Lung (tissue), 12 donors: Measurements from ENCODE around the gene CELF2. TPM values are rescaled to one million over a fixed set of nuclear protein-coding genes. Genes with fewer than 3 reads are reported as not detected.

Source experiments
- ATAC-seq: fragments of 200-7000 bp; cut with Tn5 transposase; one replicate; pipeline ENCODE4 v1.9.1; 2020; ENCODE audit warnings: moderate number of reproducible peaks; ENCODE audit not compliant: insufficient read depth, low FRiP score
- DNase-seq, 3 donors: peaks; one replicate each; pipeline ENCODE4 v3.0.0-alpha.2; 2013 to 2017
- H3K27ac ChIP-seq, 2 donors: one replicate each; pipeline ENCODE4 v1.5.1; 2013; ENCODE audit warnings: mild to moderate bottlenecking in 2 of 2, moderate library complexity in 2 of 2, control low read depth in 1 of 2, inconsistent platforms in 1 of 2, low read depth in 1 of 2, low read length in 1 of 2
- H3K27me3 ChIP-seq, 3 donors: one replicate each; pipeline ENCODE4 v1.5.1; 2013; ENCODE audit warnings: low read length in 2 of 3; ENCODE audit not compliant: control insufficient read depth in 3 of 3, insufficient read depth in 3 of 3
- H3K36me3 ChIP-seq, 4 donors: one replicate each; pipeline ENCODE4 v1.5.1; 2013; ENCODE audit warnings: low read length in 4 of 4, mild to moderate bottlenecking in 1 of 4, moderate library complexity in 1 of 4; ENCODE audit not compliant: control insufficient read depth in 4 of 4, insufficient read depth in 4 of 4
- H3K4me1 ChIP-seq, 5 donors: one replicate each; pipeline ENCODE4 v1.5.1; 2013; ENCODE audit warnings: low read length in 5 of 5, mild to moderate bottlenecking in 2 of 5, moderate library complexity in 1 of 5; ENCODE audit not compliant: control insufficient read depth in 5 of 5, insufficient read depth in 5 of 5
- H3K4me3 ChIP-seq: one replicate; pipeline ENCODE4 v1.5.1; 2013; ENCODE audit warnings: mild to moderate bottlenecking, control low read depth, moderate library complexity
- H3K9ac ChIP-seq, 2 donors: one replicate each; pipeline ENCODE4 v1.5.1; 2013; ENCODE audit warnings: low read length in 2 of 2, control low read depth in 1 of 2; ENCODE audit not compliant: insufficient read depth in 1 of 2
- H3K9me3 ChIP-seq, 4 donors: one replicate each; pipeline ENCODE4 v1.5.1; 2013; ENCODE audit warnings: low read length in 3 of 4, mild to moderate bottlenecking in 1 of 4, moderate library complexity in 1 of 4; ENCODE audit not compliant: control insufficient read depth in 4 of 4, insufficient read depth in 3 of 4
- CTCF ChIP-seq: IDR thresholded peaks from 2 replicates; pipeline ENCODE4 v1.5.1; 2012; ENCODE audit warnings: mild to moderate bottlenecking; ENCODE audit errors: control extremely low read depth, extremely low read depth
- WGBS, 2 donors: extraction: QIAGEN DNeasy Blood & Tissue Kit; methylation state at CpG; one replicate each; pipeline ENCODE4 v1.1.7; 2013; 5-methylcytosine and 5-hydroxymethylcytosine counted together
- polyA plus RNA-seq, 2 donors: library from polyadenylated mRNA; stranded (reverse); fragments of 200-250 nt; gene quantifications; one replicate each; pipeline ENCODE4 v1.2.1, GENCODE V29; 2013
- total RNA-seq, 2 donors: library from RNA; depleted of rRNA in 1 of 2; stranded (reverse); fragments of >200 nt in 1 of 2; gene quantifications; one replicate each; pipeline ENCODE4 v1.2.1, GENCODE V29; 2014 to 2021
- donor health status: control.
- donor health status: control.
- donor health status: Bipolar disorder and iron deficiency.
- donor health status: healthy.
- donor health status: DM: yes; HTN: yes; CAD: no.

The CELF2 gene
- total and polyA plus RNA-seq, 4 donors, result 13.6 to 115 (median 63.7) TPM

- ATAC-seq (peak; percentile 56), DNase-seq (peak in 2 of 3 donors; percentile 38 to 50)
- no peak for TF ChIP-seq CTCF
These were observed 317.5 kb downstream of the CELF2 start for GRCh38 chr10:11335167-11335652.

GRCh38 chr10:11335881-11336430, 318.3 kb downstream of the CELF2 start:
- no peak for TF ChIP-seq CTCF
- H3K27me3 ChIP-seq, result no peaks in the 10 kb centered on the region
- H3K27ac ChIP-seq, result no peak overlapping the region
- H3K36me3 ChIP-seq, result peaks cover 0 to 9% (median under 1%) of the 10 kb centered on the region in 4 donors
- ATAC-seq (no peak), DNase-seq (no peak)
- WGBS, 2 donors, result 91 to 96% methylated on average over 12 of the region's 12 CpGs
- H3K9ac ChIP-seq, result no peak overlapping the region
- H3K9me3 ChIP-seq, result no peaks in the 10 kb centered on the region
- no peak overlapping the region for H3K4me3 ChIP-seq
- peaks cover 0 to 15% (median 2%) of the 10 kb centered on the region in 5 donors for H3K4me1 ChIP-seq

More at GRCh38 chr10:11335167-11335652, 317.5 kb downstream of the CELF2 start:
- Histone ChIP-seq H3K4me1 (peaks cover 0 to 23% (median 2%) of the 10 kb centered on the region in 5 donors), H3K9me3 (no peaks in the 10 kb centered on the region), H3K9ac (no peak overlapping the region), H3K36me3 (peaks cover 0 to 9% (median under 1%) of the 10 kb centered on the region in 4 donors), H3K27ac (peak overlapping the region in 1 of 2 donors; percentile 24), H3K4me3 (no peak overlapping the region), H3K27me3 (no peaks in the 10 kb centered on the region)
- 35 to 52% methylated on average over 12 of the region's 12 CpGs for WGBS, 2 donors

- Histone ChIP-seq H3K9me3 (no peaks in the 10 kb centered on the region), H3K9ac (no peak overlapping the region), H3K27me3 (no peaks in the 10 kb centered on the region), H3K27ac (no peak overlapping the region), H3K4me1 (peaks cover 0 to 12% (median 2%) of the 10 kb centered on the region in 5 donors), H3K4me3 (no peak overlapping the region), H3K36me3 (peaks cover 0 to 9% (median under 1%) of the 10 kb centered on the region in 4 donors)
- no peak for TF ChIP-seq CTCF
- no peak for DNase-seq
- 83% methylated on average over 8 of the region's 8 CpGs for WGBS, 2 donors
- no peak for ATAC-seq
These were observed 319.1 kb downstream of the CELF2 start for GRCh38 chr10:11336722-11337162.
